Amygdala (tissue), 56 donors: ENCODE measurements around the gene LIN7A.
"Not testable (repeated sequence)": the region's sequence is repeated elsewhere in the genome, so short reads cannot be mapped to it uniquely, and the experiment has no call there.

Experiments used
- DNase-seq, 56 donors: peaks; one replicate each; lab custom pipeline; 2025; lab: John Stamatoyannopoulos, UW

Gene LIN7A

DNA sequence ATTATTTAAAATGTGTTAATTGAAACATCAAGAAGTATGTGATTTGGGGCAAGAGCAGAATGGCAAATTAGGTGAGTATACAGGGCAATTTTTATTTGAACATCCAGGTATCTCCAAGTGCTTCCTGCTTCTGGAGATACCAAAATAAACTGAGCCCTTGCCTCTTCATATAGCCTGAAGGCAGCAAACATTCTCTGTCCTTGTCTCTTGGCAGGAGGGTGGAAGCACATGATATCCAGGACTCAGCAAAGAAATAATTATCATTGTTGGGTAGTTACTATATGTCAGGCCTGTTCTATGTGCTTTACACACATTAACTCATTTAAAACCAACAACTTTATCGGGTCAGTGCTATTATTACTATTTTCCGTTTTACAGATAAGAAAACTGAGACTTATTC lies 12.5 kb downstream of the LIN7A start:
- DNase-seq: no peak

DNA sequence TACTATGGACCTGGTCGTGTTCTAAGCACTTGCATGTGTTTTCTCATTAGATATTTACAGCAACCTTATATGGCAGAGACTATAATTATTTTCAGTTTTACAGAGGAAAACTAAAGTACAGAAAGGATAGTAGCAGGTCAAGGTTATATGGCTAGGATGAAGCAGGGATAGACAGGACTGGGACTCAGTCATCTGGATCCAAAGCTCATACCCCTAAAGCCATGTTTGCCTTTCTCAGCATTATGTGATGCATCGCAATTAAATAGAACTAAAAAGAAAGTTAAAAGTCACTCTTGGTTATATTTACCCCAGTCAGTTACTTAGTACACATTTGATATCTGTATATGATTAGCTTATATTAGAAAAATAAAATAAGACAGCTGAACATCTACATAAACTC lies 13.3 kb downstream of the LIN7A start:
- no peak for DNase-seq

DNA sequence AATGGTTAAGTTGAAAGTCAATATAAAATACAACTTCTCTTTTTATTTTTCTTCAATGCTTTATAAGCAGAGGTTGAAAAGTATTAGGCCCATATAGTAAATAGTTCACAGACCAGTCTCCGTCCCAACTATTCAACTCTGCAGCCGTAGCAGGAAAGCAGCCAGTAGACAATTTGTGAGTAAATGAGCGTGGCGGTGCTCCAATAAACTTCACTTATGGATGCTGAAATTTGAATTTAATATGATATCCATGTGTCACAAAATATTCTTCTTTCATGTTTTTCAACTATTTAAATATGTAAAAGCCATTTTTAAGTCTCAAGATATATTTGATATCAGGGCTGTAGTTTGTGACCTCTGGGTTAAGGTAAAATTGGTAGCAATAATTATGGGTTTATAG lies 17.7 kb downstream of the LIN7A start:
- no peak for DNase-seq

DNA sequence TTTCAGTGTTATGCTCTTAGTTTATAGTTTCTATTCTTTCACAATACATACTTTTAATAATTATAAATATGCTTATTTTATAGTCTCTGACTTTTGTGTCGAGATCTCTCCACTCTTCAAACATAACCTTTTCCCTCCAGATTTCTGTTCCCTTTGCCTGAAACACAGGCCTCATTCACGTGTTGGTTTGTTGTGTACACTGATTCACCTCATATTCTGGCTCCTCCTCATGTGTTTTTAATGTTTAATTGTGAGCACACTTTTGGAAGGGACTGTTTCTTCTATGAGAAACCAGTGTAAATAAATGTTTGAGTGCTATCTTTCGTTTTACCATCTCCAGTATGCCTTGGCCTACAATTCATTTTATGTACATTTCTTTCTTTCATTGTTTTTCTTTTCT lies 20.1 kb downstream of the LIN7A start:
- no peak for DNase-seq

DNA sequence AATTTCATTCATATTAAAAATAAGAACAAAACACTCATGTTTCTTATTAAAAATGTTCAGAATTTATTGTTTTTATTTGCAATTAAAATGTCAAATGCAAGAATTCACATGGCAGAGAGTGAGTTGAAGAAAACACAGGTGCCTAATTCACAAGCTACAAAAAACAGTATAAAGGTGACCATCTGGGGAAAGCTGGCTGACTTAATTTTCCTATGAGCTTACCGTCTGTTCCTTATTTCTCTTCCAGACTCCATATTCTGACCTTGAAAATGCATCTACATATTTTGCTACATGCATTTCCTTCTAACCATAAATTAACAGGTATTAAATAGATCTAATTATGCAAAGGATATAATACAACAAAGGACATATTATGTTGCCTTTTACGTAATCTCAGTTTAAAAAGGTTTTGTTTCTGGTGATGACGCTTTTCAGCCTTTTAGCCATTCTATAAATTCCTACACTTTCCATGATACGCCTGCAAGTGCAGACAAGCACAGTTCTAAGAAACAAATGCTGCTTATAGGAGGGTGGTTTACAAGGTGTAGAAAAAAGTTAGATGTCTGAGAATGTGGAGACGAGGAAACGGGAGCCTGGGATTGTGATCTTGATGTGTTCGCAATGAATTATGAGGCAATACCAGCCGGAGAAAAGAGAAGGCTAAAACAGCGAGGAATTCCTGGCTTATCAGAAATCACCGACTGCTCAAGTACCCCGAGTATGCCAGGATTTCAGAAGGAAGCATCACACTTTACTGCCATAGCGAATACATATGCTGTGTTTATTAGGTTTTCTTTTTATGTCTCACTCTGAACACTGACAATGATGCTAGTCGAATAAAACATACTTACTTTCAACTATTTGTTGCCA lies 24.6 kb downstream of the LIN7A start:
- DNase-seq: no peak

DNA sequence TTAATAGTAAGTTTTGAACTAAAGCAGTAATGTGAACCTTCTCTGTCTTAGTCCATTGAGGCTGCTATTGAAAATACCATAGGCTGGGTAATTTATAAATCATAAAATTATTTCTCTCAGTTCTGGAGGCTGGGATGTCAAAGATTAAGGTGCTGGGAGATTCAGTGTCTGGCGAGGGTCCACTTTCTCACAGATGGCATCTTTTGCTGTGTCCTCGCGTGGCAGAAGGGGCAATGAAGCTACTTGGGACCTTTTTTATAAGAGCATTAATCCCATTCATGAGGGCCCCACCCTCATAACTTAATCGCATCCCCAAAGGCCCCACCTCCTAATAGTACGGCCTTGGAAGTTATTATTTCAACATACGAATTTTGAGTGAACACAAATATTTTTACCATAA lies 28.4 kb downstream of the LIN7A start:
- DNase-seq: no peak

DNA sequence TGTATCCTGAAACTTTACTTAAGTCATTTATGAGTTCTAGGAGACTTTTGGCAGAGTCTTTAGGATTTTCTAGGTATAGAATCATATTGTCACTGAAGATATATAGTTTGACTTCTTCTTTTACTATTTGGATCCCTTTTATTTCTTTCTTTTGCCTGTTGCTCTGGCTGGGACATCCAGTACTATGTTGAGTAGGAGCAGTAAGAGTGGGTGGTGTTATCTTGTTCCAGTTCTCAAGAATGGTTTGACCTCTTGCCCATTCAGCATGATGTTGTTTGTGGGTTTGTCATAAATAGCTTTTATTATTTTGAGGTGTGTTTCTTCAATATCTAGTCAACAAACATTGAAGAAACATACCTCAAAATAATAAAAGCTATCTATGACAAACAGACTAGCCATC lies 35.0 kb downstream of the LIN7A start:
- DNase-seq: no peak

DNA sequence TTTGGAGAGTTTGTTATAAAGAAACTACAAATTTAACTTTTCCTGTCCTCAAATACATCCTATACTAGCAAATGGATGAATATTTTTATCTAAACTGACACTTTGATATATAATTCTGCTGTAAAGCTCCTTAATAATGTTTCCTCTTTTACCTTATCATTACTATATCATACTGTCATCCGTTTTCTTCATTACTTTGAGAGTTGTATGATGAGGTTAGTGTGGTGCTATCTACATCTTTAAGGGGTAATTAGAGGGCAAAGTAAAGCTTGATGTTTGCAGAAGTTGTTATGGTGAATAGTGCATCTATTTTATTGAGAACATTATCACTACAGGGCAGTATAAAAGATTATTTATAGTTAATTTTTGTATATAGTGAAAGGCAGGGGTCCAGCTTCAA lies 36.1 kb downstream of the LIN7A start:
- no peak for DNase-seq

DNA sequence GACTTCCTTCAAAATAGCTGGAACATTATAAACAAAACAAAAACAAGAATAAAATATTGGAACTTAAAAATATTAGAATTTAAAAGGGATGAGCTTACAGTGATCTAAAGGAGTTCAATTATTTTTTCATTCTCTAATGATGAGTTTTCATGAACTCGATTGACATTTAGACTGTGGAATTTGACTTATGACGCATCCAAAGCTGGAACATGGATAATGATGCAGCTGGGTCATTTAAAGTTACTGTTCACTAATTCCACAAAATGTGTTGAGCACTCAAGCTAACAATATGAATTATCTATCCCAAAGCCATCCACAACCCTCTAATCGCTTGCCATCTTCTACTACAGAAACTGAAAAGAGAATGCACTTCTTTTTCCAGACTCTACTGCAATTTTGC lies 42.5 kb downstream of the LIN7A start:
- DNase-seq: no peak

DNA sequence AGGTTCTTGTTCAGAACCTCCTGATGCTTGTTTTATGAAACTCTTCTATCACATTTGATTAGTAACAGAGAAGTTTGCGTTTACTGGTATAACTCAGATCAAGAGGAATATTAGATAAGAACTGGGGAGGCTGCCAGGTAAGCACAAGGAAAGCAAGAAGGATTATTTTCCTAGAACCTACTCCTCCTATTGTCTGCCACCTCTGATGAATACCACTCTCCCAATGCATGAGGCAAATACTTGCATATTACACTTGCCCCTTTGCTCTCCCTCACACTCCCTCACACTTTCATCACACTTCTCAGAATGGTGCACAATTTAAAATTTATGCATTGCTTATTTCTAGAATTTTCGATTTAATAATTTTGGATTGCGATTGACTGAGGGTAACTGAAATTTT lies 43.6 kb downstream of the LIN7A start:
- no peak for DNase-seq

DNA sequence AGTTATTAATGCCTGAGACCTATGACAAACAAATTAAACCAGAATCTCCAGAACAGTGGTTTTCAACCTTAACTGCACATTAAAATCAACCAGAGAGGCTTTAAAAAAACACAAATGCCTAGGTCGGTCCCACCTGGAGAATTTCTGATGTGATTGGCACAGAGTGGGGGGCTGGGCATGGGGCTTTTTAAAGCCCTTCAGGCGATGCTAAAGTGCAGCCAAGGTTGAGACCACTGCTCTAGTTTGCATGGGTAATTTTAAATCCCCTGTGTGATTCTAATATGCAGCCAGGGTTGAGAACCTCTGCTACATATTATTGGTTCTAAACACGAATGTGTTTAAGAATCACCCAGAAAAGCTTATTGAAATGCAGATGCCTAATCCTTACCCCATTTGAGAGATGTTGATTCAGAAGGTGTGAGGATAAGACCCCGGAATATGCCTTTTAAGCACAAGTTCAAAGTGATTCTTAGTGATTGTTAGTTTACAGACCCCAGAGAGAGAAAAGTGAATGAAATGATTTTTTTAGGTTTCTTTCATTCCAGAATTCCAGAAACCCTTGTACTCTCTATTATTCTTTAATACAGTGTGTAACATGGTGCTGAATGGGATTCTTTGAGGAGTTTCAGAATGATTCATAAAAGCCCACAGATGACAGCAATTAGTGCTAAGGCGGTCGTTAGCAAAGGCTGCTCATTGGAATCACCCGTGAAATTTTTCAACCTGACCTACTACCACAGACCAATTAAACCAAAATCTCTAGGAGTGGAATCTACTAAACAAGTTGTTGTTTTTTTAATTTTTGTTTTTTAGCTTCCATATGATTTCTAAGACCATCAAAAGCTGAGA lies 44.9 kb downstream of the LIN7A start:
- no peak for DNase-seq

DNA sequence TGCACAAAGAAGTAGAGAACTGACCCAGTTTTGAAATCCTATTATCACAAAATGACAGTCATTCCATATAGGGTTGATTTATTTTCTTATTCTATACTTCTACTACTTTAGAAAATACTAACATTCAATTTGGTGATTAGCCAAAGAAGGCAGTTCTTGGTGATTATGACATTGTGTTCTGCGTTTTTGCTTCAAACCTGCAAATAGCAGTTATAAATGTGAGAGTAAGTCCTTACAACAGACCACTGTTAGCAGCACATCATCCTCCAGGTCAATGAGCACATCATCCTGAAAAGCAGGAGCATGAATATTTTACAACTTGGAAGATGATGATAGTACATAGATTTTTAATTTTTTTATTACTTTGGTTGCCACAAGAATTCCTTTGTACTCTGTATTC lies 53.1 kb downstream of the LIN7A start:
- DNase-seq: no peak

DNA sequence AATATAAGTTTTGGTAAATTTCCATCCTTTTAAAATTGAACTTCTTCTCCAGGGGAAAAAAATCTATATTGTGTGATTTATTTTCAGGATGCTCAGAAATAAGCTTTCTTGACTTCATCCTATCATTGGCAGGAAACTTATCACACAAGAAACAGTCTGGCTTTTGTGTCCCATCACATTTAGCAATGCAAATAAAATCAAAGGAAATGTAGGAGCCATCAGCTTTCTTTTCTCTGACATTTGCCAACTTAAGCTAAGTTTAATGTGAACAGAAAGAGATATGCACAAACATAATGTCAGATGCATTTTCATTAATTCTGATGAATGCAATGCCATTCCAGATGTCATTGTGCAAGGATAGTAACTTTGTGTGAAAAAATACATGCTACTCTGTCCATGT lies 56.6 kb downstream of the LIN7A start:
- DNase-seq: no peak

DNA sequence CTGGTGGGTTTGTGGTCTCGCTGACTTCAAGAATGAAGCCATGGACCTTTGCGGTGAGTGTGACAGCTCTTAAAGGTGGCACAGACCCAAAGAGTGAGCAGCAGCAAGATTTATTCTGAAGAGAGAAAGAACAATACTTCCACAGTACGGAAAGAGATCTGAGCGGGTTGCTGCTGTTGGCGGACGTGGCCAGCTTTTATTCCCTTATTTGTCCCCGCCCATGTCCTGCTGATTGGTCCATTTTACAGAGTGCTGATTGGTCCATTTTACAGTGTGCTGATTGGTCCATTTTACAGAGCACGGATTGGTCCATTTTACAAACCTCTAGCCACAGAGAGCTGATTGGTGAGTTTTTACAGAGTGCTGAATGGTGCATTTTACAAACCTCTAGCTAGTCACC lies 59.3 kb downstream of the LIN7A start:
- DNase-seq: not testable (repeated sequence)

DNA sequence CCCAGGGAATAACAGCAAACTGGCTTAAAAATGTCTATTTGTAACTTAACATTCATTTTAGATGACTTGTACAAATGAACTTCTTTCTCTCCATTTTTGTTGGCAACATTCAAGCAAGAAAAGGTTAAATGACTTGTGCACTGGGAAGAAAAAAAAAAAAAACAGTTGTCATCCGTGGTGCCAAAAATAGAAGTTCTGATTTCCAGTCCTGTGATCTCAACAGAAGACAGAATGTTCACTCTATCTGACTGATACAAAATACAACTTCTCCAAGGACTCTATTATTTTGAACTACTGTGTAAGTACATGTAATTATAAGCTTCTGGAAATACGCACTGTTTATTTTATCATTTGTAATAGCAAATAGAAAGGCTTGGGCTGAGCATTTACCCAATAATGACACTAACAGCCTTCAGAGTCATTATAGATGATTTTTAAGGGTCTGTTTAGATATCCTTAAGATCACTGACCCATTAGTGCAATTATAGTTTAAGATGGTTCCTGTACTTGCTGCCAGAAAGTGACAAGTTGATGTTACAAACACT lies 59.9 kb downstream of the LIN7A start:
- DNase-seq: no peak

DNA sequence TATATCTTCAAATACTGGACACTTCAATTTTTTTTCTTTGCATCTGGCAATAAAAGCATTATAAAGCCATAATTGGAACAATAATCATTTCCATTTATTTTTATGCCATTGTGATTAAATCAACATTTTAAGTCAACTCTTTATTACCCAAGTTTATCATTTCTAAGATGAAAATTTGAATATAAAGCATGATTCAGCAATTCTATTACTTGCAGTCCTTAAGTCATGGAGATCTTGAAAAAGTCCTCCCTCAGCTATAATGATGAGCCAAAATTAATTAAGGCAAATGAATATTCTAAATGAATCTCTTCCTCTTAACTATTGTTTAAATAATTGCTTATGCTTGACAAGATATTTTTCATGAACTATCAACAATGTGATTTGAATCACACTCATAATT lies 65.7 kb downstream of the LIN7A start:
- DNase-seq: no peak

DNA sequence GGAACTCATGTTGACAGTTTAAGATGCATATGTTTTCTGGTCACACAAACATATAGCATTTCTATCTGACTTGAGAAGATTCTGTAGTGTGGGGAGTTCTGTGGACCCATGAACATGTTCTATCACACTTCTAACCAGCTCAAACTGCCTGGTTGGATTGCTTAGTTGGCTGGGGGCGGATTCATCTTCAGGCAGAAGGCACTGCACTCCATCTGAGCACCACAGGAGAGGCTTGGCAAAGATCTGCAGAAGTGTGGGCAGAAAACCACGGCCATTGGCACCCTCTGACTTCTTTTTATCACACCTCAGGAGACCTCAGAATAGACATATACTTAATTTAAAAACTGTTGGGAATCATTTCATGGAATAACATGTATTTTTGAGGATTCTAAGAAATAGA lies 68.5 kb downstream of the LIN7A start:
- peak in 1 of 56 donors; percentile 8 for DNase-seq

DNA sequence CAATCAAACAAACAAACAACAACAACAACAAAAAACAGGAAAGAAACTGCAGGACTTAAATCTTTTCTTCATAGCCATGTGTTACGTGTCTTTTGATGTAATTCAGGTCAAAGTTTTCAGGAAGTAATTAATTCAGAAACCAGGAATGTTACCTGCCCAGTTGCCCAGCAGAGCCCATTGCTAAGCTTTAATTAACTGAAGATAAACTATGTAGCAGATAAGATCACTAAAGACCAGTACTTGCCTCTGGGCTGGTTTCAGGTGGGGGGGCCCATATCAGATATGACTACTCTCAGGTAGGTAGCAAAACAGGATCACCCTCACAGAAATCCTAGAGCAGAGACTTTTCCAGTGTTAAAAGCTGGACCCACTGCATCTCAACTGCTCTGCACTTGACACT lies 69.2 kb downstream of the LIN7A start:
- no peak for DNase-seq

DNA sequence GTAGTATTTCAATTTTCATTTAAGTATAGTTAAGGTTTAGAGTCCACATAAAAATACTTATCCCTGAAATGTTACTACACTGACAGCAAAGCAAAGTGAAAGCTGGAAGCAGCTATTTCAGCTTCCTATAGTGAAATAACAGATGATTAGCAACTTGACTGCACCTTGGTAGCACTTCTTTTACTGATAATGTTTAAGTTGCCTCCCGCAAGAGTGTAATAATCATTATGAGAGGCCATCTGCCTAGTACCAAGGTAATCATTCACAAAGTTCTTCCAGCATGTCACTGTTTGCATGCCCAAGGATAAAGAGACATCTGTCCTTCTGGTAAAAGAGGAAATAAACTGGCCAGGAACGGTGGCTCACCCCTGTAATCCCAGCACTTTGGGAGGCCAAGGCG lies 69.8 kb downstream of the LIN7A start:
- DNase-seq: no peak

DNA sequence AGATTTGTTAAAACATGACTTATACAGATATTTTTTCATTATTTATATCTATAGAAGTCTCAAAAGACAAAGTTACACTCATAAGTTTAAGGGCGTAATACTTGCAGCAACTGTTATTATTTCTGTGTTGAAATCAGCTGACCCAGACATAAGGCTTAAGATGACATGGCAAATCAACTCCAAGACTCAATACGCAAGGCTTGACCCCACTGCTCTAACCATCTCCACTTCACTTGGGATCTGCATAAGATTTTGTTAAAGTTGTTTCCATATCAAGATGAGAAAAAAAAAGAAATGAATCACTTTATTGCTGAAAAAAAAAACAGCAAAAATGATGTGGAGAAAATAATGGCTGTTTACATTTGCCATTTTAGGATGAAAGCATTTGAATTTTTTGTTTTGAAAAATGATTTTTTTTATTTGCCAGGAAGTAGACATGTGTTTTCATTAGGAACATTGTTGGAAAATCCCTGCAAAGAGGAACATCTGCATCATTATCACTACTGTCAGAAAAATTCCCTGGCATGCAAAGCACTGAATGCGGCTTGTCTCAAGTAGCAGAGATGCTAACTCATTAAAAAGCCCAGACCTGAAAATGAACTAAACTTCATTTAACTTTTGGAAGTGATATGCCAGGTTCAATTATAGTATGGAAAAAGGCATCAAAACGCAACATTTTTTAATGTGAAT lies 73.5 kb downstream of the LIN7A start:
- DNase-seq: no peak

DNA sequence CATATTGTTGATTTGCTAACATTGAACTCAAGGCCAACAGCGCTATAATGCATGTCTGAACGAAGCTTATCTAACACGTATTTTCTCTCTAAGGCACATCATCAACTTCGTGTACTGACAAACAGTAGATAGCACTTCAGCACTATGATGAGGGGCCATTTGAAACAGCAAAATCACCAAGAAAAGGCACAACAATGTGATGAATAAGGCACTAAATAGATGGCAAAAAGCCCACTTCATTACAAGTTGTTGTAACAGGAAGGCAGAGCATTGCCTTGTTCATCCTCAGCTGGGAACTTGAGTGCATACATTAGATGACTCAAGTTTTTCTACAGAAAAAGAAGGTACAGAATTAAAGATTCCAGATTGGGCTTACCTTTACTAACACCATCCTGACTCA lies 75.2 kb downstream of the LIN7A start:
- DNase-seq: no peak
